GM12891 (cell line): ENCODE results near the gene AP2A2.

Experiments
- DNase-seq: peaks from one replicate; pipeline ENCODE4 v3.0.0; 2011; ENCODE audit warnings: low spot score; ENCODE audit not compliant: insufficient read length
- FAIRE-seq: peaks from 2 replicates; lab custom pipeline; 2011; peaks lifted over from hg19 to GRCh38; lab: Jason Lieb, UNC
- PAX5 ChIP-seq: IDR thresholded peaks from 2 replicates; pipeline ENCODE4 v1.6.1; 2011; ENCODE audit warnings: low read length, moderate library complexity, mild to moderate bottlenecking; ENCODE audit not compliant: insufficient read depth, severe bottlenecking
- POLR2A ChIP-seq: IDR thresholded peaks from 2 replicates; pipeline ENCODE4 v1.6.1; 2011; ENCODE audit warnings: low read depth, low read length, control low read depth
- POLR2AphosphoS5 ChIP-seq: IDR thresholded peaks from 2 replicates; pipeline ENCODE4 v1.6.1; 2011; ENCODE audit warnings: low read depth, low read length, control low read depth
- POU2F2 ChIP-seq: IDR thresholded peaks from 2 replicates; pipeline ENCODE4 v1.6.1; 2011; ENCODE audit warnings: low read depth, mild to moderate bottlenecking, control low read depth, low read length, moderate library complexity
- SPI1 ChIP-seq: IDR thresholded peaks from 2 replicates; pipeline ENCODE4 v1.6.1; 2011; ENCODE audit warnings: low read depth, low read length, control low read depth
- TAF1 ChIP-seq: IDR thresholded peaks from 2 replicates; pipeline ENCODE4 v1.6.1; 2011; ENCODE audit warnings: low read depth, low read length, control low read depth

Gene AP2A2

DNA sequence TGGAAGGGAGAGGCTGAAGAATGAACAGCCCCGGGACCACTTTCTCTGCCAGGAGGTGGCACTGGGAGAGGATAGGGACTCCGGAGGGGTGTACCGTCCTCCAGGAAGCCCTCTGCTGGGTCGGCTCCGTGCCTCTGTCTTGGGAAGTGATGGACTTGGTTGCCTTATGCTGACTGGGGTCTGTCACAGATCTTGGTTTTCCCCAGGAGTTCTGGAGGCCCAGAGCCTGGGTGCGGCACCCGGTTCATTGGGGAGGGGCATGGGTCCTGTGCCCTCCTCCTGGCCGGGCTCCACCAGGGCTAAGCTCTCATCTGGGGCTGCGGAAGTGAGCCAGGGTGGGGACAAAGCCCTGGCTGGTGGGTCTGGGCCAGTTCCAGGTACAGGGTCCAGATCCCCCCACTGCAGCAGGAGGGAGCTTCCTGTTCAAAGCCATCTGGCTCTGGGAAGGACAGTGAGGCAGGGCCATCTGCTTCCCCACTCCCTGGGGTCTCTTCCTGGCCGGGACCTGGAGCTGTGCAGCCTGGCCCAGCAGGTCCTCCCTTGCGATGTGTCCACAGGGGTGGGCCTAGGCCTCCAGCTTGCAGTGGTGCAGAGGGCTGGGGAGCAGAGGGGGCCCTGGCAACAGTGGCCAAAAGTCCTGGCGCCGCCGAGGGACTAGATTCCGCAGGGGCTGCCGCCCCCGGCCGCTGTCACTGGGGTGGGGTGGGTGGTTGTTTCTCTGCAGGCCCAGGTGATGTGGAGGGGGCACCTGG lies 1.1 kb upstream of the AP2A2 start:
- no peak for DNase-seq
- no peak for TF ChIP-seq POU2F2
- no peak for TF ChIP-seq PAX5
- no peak for FAIRE-seq

- DNase-seq (no peak), FAIRE-seq (no peak)
- TF ChIP-seq TAF1 (no peak), POLR2A (no peak), POU2F2 (no peak), SPI1 (no peak), POLR2AphosphoS5 (no peak), PAX5 (no peak)
These were observed 543 bp upstream of the AP2A2 start for GRCh38 chr11:925158-925495.

DNA sequence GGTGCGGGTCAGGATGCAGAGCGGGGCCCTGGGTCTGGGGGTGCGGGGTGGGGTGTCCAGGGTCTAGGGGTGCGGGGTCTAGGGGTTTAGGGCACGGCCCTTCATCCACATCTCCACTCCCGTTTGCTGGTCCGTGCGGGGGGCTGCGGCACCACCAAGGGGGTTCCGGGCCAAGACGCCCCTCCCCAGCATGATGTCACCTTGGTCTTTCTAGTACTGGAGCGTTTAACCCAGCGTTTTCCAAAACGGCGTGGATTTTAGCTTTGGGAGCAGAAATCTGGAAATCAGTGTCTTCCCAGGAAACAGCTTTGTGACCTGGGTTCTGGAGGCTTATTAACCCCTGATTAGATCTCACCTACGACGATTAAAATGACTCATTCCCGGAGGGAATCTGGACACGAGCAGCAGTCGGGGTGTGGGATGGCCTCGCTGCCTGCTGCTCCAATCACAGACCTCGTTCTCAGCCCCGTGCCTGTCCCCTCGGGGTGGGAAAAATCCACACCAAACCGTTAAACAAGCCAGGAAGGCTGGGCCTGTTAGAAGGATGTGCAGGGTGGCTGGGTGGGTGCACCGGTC lies 759 bp downstream of the AP2A2 start:
- FAIRE-seq: peak; percentile 58
- DNase-seq: no peak
- TF ChIP-seq POLR2AphosphoS5 (no peak), PAX5 (no peak), POU2F2 (no peak), SPI1 (no peak), TAF1 (no peak), POLR2A (no peak)

GRCh38 chr11:927871-928270 lies 2.2 kb downstream of the AP2A2 start:
- TF ChIP-seq POLR2A (no peak), POLR2AphosphoS5 (no peak), PAX5 (no peak), POU2F2 (no peak), SPI1 (no peak), TAF1 (no peak)
- DNase-seq: no peak
- peak; percentile 80 for FAIRE-seq

- DNase-seq (no peak), FAIRE-seq (no peak)
- TF ChIP-seq PAX5: no peak
These were observed 3.1 kb downstream of the AP2A2 start for GRCh38 chr11:928786-929185.

GRCh38 chr11:929405-929804 lies 3.7 kb downstream of the AP2A2 start:
- TF ChIP-seq POLR2AphosphoS5 (no peak), TAF1 (no peak), PAX5 (no peak), POLR2A (no peak), POU2F2 (no peak), SPI1 (no peak)
- FAIRE-seq: no peak
- DNase-seq: no peak

- DNase-seq (no peak), FAIRE-seq (no peak)
- TF ChIP-seq POLR2AphosphoS5 (no peak), POU2F2 (no peak), SPI1 (no peak), POLR2A (no peak), TAF1 (no peak), PAX5 (no peak)
These were observed 5.7 kb downstream of the AP2A2 start for GRCh38 chr11:931385-931784.

- TF ChIP-seq PAX5 (no peak), SPI1 (no peak), TAF1 (no peak), POLR2AphosphoS5 (no peak), POLR2A (no peak), POU2F2 (no peak)
- no peak for FAIRE-seq
- no peak for DNase-seq
These were observed 6.8 kb downstream of the AP2A2 start for GRCh38 chr11:932435-932834.

- TF ChIP-seq POLR2A (no peak), POLR2AphosphoS5 (no peak), POU2F2 (no peak), TAF1 (no peak), PAX5 (no peak)
- FAIRE-seq: no peak
- DNase-seq: no peak
These were observed 7.6 kb downstream of the AP2A2 start for GRCh38 chr11:933142-933851.

DNA sequence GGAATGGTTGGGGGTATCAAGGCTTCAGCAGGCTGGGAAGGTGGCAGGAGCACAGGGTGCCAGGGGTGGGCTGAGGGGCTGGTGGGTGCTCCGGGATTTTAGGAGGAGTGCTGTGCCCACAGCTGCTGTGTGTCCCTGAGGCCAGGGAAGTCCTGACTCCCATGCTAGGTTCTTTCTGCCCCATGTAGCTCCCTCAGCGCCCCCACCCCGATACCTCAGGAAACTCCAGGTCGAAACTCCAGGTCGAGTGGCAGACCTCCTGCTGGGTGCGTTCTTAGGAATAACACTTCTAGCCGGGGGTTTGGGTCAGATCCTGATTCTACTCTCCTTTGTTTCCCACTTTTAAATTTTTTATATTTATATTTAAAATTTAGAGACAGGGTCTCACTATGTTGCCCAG lies 8.3 kb downstream of the AP2A2 start:
- DNase-seq (no peak), FAIRE-seq (no peak)
- TF ChIP-seq PAX5: no peak
- TF ChIP-seq SPI1: no peak
- TF ChIP-seq POU2F2: no peak

GRCh38 chr11:934527-934926 lies 8.9 kb downstream of the AP2A2 start:
- DNase-seq (no peak), FAIRE-seq (no peak)
- TF ChIP-seq POLR2A: no peak
- TF ChIP-seq POU2F2: no peak
- no peak for TF ChIP-seq PAX5
- TF ChIP-seq POLR2AphosphoS5: no peak
- no peak for TF ChIP-seq SPI1
- TF ChIP-seq TAF1: no peak
